ENCODE measurements around the gene DOCK4.

- TF ChIP-seq EP300 (IDR thresholded peaks at IDR 0.05): no peak
- no peak for TF ChIP-seq CTCF (IDR thresholded peaks at IDR 0.05)
Observed at GRCh38 chr7:111784296-111784695, 421.9 kb downstream of the DOCK4 start.
